Measurements from ENCODE around the gene DCDC2.
"Not testable (repeated sequence)": the region's sequence is repeated elsewhere in the genome, so short reads cannot be mapped to it uniquely, and the experiment has no call there.

Gene DCDC2

GRCh38 chr6:24207413-24207812 is 150.4 kb downstream of the DCDC2 start:
- no peaks in the 10 kb centered on the region for H3K4me1 Mint-ChIP-seq (ENCODE audit: low read depth)
- no peak overlapping the region for H3K27ac Mint-ChIP-seq
- H3K9me3 Mint-ChIP-seq: no peaks in the 10 kb centered on the region
- no peak overlapping the region for H3K4me3 Mint-ChIP-seq
- no peaks in the 10 kb centered on the region for H3K36me3 Mint-ChIP-seq (ENCODE audit: low read depth)
- H3K27me3 Mint-ChIP-seq: no peaks in the 10 kb centered on the region
- DNase-seq: no peak

DNA sequence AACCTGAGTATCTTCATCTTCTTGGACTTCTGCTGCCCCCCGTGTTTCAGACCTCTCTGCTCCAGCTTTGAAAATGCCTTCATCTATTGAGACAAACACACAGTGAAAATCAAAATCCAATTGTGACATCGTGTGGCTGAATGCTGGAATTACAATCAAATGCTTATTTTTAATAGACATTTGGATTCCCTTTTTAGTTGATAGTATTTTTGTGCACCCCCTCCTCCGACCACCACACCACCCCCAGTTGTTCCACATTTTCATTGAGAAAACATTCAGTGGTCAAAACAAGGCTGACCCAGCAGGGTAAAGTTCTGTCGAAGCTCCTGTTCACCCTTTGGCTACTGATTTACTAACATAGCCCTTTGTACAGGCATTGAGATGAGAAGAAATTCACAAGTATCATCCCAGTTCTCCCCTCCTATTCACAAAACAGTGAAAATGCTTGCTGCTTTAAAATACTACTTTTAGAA is 152.8 kb downstream of the DCDC2 start:
- Mint-ChIP-seq H3K9me3 (no peaks in the 10 kb centered on the region), H3K4me3 (no peak overlapping the region), H3K27me3 (peaks cover 4% of the 10 kb centered on the region), H3K27ac (no peak overlapping the region), H3K4me1 (ENCODE audit: low read depth) (no peaks in the 10 kb centered on the region), H3K36me3 (ENCODE audit: low read depth) (no peaks in the 10 kb centered on the region)
- no peak for DNase-seq

- H3K4me1 Mint-ChIP-seq (ENCODE audit: low read depth); H3K36me3 Mint-ChIP-seq (ENCODE audit: low read depth); H3K27ac Mint-ChIP-seq; H3K4me3 Mint-ChIP-seq; H3K9me3 Mint-ChIP-seq; DNase-seq: not testable (repeated sequence)
- peaks cover 12% of the 10 kb centered on the region for H3K27me3 Mint-ChIP-seq
Measured at GRCh38 chr6:24204113-24204512, 153.7 kb downstream of the DCDC2 start.

- DNase-seq: no peak
- no peak overlapping the region for H3K27ac Mint-ChIP-seq
- no peaks in the 10 kb centered on the region for H3K4me1 Mint-ChIP-seq (ENCODE audit: low read depth)
- H3K4me3 Mint-ChIP-seq: no peak overlapping the region
- no peaks in the 10 kb centered on the region for H3K36me3 Mint-ChIP-seq (ENCODE audit: low read depth)
- peaks cover 28% of the 10 kb centered on the region for H3K27me3 Mint-ChIP-seq
- H3K9me3 Mint-ChIP-seq: no peaks in the 10 kb centered on the region
Measured at GRCh38 chr6:24197892-24198291, 160.0 kb downstream of the DCDC2 start.

GRCh38 chr6:24195836-24196597 is 161.8 kb downstream of the DCDC2 start:
- no peak for DNase-seq
- no peaks in the 10 kb centered on the region for H3K36me3 Mint-ChIP-seq (ENCODE audit: low read depth)
- no peak overlapping the region for H3K4me3 Mint-ChIP-seq
- no peaks in the 10 kb centered on the region for H3K9me3 Mint-ChIP-seq
- no peak overlapping the region for H3K27ac Mint-ChIP-seq
- peaks cover 31% of the 10 kb centered on the region for H3K27me3 Mint-ChIP-seq
- H3K4me1 Mint-ChIP-seq (ENCODE audit: low read depth): no peaks in the 10 kb centered on the region

DNA sequence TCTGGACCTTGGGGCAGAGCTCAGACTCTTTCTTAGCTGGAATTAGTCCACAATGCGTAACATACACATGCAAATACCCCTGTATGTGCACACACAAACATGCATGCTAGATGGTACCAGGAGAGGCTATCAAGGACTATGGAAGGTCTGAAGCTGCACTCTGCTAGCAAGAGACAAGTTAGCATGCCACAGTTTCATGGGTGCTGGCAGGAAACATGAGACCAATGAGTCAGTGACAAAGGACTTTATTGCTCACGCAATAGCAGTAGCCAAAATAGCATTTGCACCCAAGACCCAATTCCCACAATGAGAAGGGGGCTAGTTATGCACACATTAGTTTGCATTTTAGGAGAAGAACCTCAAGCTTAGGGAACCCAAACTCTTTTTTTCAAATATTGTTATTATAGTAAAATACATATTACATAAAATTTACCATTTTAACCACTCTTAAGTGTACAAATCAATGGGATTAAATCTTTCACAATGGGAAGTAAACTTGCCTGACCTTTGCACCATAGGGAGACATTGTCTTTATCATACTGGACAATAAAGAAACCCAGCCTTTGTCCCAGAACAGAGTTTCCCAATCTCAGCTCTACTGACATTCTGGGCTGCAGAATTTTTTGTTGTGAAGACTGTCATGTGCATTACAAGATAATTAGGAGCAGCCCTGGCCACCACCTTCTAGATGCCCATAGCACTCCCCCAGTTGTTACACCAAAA is 162.7 kb downstream of the DCDC2 start:
- no peak for DNase-seq
- Mint-ChIP-seq H3K9me3 (no peaks in the 10 kb centered on the region), H3K36me3 (ENCODE audit: low read depth) (no peaks in the 10 kb centered on the region), H3K27me3 (peaks cover 30% of the 10 kb centered on the region), H3K4me1 (ENCODE audit: low read depth) (no peaks in the 10 kb centered on the region), H3K27ac (no peak overlapping the region), H3K4me3 (no peak overlapping the region)

DNA sequence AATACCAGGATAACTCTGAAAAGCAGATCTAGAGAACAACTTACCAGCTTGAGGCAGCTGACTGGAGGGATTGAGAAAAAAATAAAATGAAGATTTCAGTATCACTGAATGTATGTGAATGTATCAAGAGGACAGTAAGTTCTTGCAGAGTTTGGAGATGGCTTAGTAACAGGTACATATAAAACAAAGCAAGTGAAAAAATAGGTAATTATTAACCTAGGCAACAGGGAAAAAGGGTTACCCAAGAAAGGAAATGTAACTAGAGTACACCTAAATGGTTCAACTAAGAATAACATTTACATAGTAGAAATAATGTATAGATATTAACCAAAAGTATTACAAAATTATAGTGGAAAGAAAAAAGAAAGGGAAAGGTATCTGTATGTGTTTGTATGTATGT is 164.5 kb downstream of the DCDC2 start:
- Mint-ChIP-seq H3K4me3 (no peak overlapping the region), H3K4me1 (ENCODE audit: low read depth) (no peaks in the 10 kb centered on the region), H3K27ac (no peak overlapping the region), H3K36me3 (ENCODE audit: low read depth) (no peaks in the 10 kb centered on the region), H3K9me3 (no peaks in the 10 kb centered on the region), H3K27me3 (peaks cover 33% of the 10 kb centered on the region)
- no peak for DNase-seq

DNA sequence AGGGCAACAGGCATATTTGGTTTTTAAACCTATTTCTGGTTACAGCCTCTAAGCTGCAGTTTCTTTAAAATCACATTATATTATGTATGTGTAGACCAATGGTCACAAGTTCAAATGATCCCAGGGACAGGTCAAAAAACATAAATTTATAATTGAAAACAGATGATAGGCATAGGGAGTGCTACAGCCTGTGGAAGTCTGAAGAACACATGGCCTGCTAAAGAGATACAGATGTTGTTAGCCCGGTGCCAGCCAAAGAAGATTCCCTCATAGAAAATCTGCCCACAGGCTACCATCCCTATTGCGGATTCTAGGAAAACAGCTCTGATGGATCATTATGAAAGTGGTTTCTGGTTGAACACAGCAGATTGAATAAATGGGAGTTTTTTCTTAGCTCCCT is 166.5 kb downstream of the DCDC2 start:
- Mint-ChIP-seq H3K36me3 (ENCODE audit: low read depth) (no peaks in the 10 kb centered on the region), H3K9me3 (no peaks in the 10 kb centered on the region), H3K4me3 (no peak overlapping the region), H3K4me1 (ENCODE audit: low read depth) (no peaks in the 10 kb centered on the region), H3K27me3 (peaks cover 29% of the 10 kb centered on the region), H3K27ac (no peak overlapping the region)
- no peak for DNase-seq

GRCh38 chr6:24188578-24189080 is 169.2 kb downstream of the DCDC2 start:
- H3K27ac Mint-ChIP-seq: no peak overlapping the region
- peaks cover 26% of the 10 kb centered on the region for H3K27me3 Mint-ChIP-seq
- no peaks in the 10 kb centered on the region for H3K4me1 Mint-ChIP-seq (ENCODE audit: low read depth)
- no peaks in the 10 kb centered on the region for H3K36me3 Mint-ChIP-seq (ENCODE audit: low read depth)
- DNase-seq: no peak
- no peak overlapping the region for H3K4me3 Mint-ChIP-seq
- H3K9me3 Mint-ChIP-seq: no peaks in the 10 kb centered on the region

DNA sequence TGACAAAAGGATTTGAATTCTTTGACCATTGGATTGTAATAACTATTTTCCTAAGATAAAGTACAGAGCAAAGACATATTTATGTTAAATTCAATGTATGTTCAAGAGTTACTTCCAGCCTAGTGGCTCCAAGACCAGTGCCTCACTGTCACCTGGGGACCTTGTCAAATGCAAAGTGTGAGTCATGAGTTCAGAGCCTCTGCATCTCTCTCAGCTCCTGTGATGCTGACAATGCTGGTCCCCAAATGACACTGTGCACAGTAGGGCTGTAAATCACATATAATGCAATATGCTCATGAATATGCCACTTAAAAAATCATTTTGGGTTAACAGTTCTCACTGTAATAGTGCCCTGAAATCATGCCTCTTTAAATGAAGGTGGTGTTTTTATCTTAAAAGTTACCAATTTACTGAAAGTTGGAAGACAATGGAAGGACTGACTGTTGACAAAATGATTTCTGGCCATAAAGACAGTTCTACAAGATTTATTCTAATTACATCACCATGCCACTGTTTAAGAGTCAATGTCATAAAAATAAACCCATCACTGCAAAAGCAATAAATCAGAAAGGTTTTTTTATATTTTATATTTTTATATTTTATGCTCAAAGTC is 169.8 kb downstream of the DCDC2 start:
- no peak overlapping the region for H3K4me3 Mint-ChIP-seq
- no peak overlapping the region for H3K27ac Mint-ChIP-seq
- no peak for DNase-seq
- H3K27me3 Mint-ChIP-seq: peaks cover 23% of the 10 kb centered on the region
- H3K36me3 Mint-ChIP-seq (ENCODE audit: low read depth): no peaks in the 10 kb centered on the region
- no peaks in the 10 kb centered on the region for H3K9me3 Mint-ChIP-seq
- no peaks in the 10 kb centered on the region for H3K4me1 Mint-ChIP-seq (ENCODE audit: low read depth)

DNA sequence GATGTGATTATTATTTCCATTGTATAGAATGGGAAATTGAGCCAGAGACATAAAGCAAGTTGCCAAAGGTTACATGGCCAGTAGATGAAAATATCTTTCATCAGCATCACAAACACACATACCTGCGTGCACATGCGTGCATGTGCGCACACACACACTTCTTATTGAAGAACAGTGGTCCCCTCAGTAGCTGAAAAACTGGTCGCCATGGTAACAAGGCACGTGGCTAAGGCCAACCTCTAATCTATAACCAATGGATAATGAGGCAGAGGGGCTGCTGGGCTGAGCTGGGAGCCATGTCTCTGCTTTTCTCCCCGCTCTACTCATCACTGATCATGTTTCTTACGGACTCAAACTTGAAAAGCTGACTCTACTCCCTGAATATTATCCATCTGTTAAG is 171.5 kb downstream of the DCDC2 start:
- Mint-ChIP-seq H3K27ac (no peak overlapping the region), H3K4me1 (ENCODE audit: low read depth) (no peaks in the 10 kb centered on the region), H3K36me3 (ENCODE audit: low read depth) (no peaks in the 10 kb centered on the region), H3K27me3 (peaks cover 21% of the 10 kb centered on the region), H3K4me3 (no peak overlapping the region), H3K9me3 (no peaks in the 10 kb centered on the region)
- DNase-seq: no peak

- H3K4me3 Mint-ChIP-seq: no peak overlapping the region
Measured at GRCh38 chr6:24183584-24183983, 174.3 kb downstream of the DCDC2 start.

GRCh38 chr6:24157886-24158285 is 200.0 kb downstream of the DCDC2 start:
- DNase-seq: no peak
- Mint-ChIP-seq H3K36me3 (ENCODE audit: low read depth) (no peaks in the 10 kb centered on the region), H3K27ac (no peak overlapping the region), H3K27me3 (peaks cover 15% of the 10 kb centered on the region), H3K4me3 (no peak overlapping the region), H3K4me1 (ENCODE audit: low read depth) (no peaks in the 10 kb centered on the region), H3K9me3 (no peaks in the 10 kb centered on the region)

More at GRCh38 chr6:24183584-24183983, 174.3 kb downstream of the DCDC2 start:
- no peaks in the 10 kb centered on the region for H3K9me3 Mint-ChIP-seq
- DNase-seq: no peak
- peaks cover 9% of the 10 kb centered on the region for H3K27me3 Mint-ChIP-seq
- H3K27ac Mint-ChIP-seq: no peak overlapping the region
- H3K36me3 Mint-ChIP-seq (ENCODE audit: low read depth): no peaks in the 10 kb centered on the region
- H3K4me1 Mint-ChIP-seq (ENCODE audit: low read depth): no peaks in the 10 kb centered on the region

DNA sequence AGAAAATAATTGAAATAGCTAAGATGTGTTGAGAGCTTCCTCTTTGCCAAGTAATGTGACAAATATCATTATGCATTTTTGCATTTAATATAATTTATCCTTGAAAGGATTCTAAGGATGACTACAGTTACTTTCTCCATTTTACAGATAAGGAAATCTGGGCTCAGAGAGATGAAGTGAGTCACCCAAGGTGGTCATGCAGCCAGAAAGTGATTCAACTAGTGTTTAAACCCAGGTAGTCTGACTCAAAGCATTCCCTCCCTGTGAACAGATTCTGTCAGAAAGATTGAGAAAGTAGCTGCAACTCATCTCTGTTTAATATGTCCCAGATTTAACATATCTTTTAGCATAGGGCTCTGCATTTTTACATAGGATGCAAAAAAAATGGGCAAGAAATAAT is 203.7 kb downstream of the DCDC2 start:
- Mint-ChIP-seq H3K36me3 (ENCODE audit: low read depth) (no peaks in the 10 kb centered on the region), H3K4me3 (no peak overlapping the region), H3K27me3 (peaks cover 19% of the 10 kb centered on the region)

DNA sequence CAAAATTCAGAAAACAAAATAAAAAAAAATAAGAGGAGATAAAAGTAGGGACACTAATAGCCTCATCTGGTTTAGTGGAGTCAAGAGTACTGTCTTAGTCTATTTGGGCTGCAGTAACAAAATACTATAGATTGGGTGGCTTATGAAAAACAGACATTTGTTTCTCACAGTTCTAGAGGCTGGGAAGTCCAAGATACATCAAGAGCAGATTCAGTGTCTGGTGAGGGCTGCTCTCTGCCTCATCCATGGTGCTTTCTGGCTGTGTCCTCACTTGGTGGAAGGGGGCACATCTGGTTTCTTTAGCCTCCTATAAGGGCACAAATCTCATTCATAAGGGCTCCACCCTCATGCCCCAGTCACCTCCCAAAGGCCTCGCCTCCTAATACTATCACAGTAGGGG is 205.8 kb downstream of the DCDC2 start:
- no peaks in the 10 kb centered on the region for H3K36me3 Mint-ChIP-seq (ENCODE audit: low read depth)
- no peaks in the 10 kb centered on the region for H3K4me1 Mint-ChIP-seq (ENCODE audit: low read depth)
- no peak overlapping the region for H3K4me3 Mint-ChIP-seq
- H3K9me3 Mint-ChIP-seq: no peaks in the 10 kb centered on the region
- peaks cover 16% of the 10 kb centered on the region for H3K27me3 Mint-ChIP-seq
- H3K27ac Mint-ChIP-seq: no peak overlapping the region
- no peak for DNase-seq

More for the DNA sequence above, 203.7 kb downstream of the DCDC2 start:
- Mint-ChIP-seq H3K4me1 (ENCODE audit: low read depth) (no peaks in the 10 kb centered on the region), H3K9me3 (no peaks in the 10 kb centered on the region), H3K27ac (no peak overlapping the region)
- no peak for DNase-seq
